KMS-11 (cell line): Measurements from ENCODE around the gene TREM1.

Source experiments
- H2AFZ ChIP-seq: fragments of 200-600 bp; sonication (generic); 2 replicates; pipeline ENCODE4 v1.6.1; 2016; ENCODE audit warnings: antibody characterized with exemption, mixed run types, low read depth
- H3K27ac ChIP-seq: fragments of 200-600 bp; sonication (generic); 2 replicates; pipeline ENCODE4 v1.6.1; 2016; ENCODE audit warnings: mild to moderate bottlenecking, mixed run types
- H3K27me3 ChIP-seq: fragments of 200-600 bp; sonication (generic); 2 replicates; pipeline ENCODE4 v1.6.1; 2017; ENCODE audit warnings: mild to moderate bottlenecking, low read depth, mixed run types, moderate library complexity; ENCODE audit not compliant: insufficient read depth
- H3K36me3 ChIP-seq: fragments of 200-600 bp; sonication (generic); 2 replicates; pipeline ENCODE4 v1.6.1; 2017; ENCODE audit warnings: mild to moderate bottlenecking, mixed run types; ENCODE audit not compliant: insufficient read depth
- H3K4me1 ChIP-seq: fragments of 200-600 bp; sonication (generic); 2 replicates; pipeline ENCODE4 v1.6.1; 2016; ENCODE audit warnings: mild to moderate bottlenecking, low read depth, mixed run types; ENCODE audit not compliant: poor library complexity, severe bottlenecking
- H3K4me2 ChIP-seq: fragments of 200-600 bp; sonication (generic); 2 replicates; pipeline ENCODE4 v1.7.0; 2016; ENCODE audit warnings: mild to moderate bottlenecking, mixed run types
- H3K4me3 ChIP-seq: fragments of 200-600 bp; sonication (generic); IDR thresholded peaks from 2 replicates; pipeline ENCODE4 v1.6.1; 2017; ENCODE audit warnings: low read depth, low read length, mixed read lengths; ENCODE audit not compliant: insufficient read depth
- H3K79me2 ChIP-seq: fragments of 200-600 bp; sonication (generic); 2 replicates; pipeline ENCODE4 v1.6.1; 2016; ENCODE audit warnings: low read depth, mixed run types; ENCODE audit not compliant: insufficient read depth
- H3K9ac ChIP-seq: fragments of 200-600 bp; sonication (generic); 2 replicates; pipeline ENCODE4 v1.6.1; 2016; ENCODE audit warnings: mild to moderate bottlenecking, mixed run types
- H4K20me1 ChIP-seq: fragments of 200-600 bp; sonication (generic); 2 replicates; pipeline ENCODE4 v1.6.1; 2016; ENCODE audit warnings: mild to moderate bottlenecking, mixed run types; ENCODE audit not compliant: insufficient read depth
- CTCF ChIP-seq: fragments of 200-600 bp; sonication (generic); conservative IDR thresholded peaks from 2 replicates; pipeline ENCODE4 v1.6.1; 2017; ENCODE audit warnings: low read depth, mild to moderate bottlenecking, antibody characterized with exemption, low read length, moderate library complexity, mixed read lengths

Gene TREM1

GRCh38 chr6:41275489-41275888, 11.0 kb downstream of the TREM1 start:
- Histone ChIP-seq H3K4me1 (peaks cover 4% of the 10 kb centered on the region), H3K79me2 (no peaks in the 10 kb centered on the region), H2AFZ (no peak overlapping the region), H3K4me2 (no peak overlapping the region), H3K9ac (no peak overlapping the region), H3K27me3 (no peaks in the 10 kb centered on the region), H3K4me3 (no peak overlapping the region), H4K20me1 (no peaks in the 10 kb centered on the region), H3K36me3 (no peaks in the 10 kb centered on the region), H3K27ac (no peak overlapping the region)
- TF ChIP-seq CTCF: no peak

GRCh38 chr6:41274256-41274655, 12.2 kb downstream of the TREM1 start:
- TF ChIP-seq CTCF: no peak
- H3K4me1 ChIP-seq: peaks cover 3% of the 10 kb centered on the region
- H3K9ac ChIP-seq: no peak overlapping the region
- H3K36me3 ChIP-seq: no peaks in the 10 kb centered on the region
- H3K27me3 ChIP-seq: no peaks in the 10 kb centered on the region
- no peak overlapping the region for H3K4me3 ChIP-seq
- no peaks in the 10 kb centered on the region for H3K79me2 ChIP-seq
- H2AFZ ChIP-seq: no peak overlapping the region
- no peak overlapping the region for H3K27ac ChIP-seq
- H3K4me2 ChIP-seq: no peak overlapping the region
- H4K20me1 ChIP-seq: no peaks in the 10 kb centered on the region

GRCh38 chr6:41273714-41274113, 12.8 kb downstream of the TREM1 start:
- Histone ChIP-seq H3K4me3 (no peak overlapping the region), H3K4me1 (no peaks in the 10 kb centered on the region), H3K4me2 (no peak overlapping the region), H3K36me3 (no peaks in the 10 kb centered on the region), H3K27ac (no peak overlapping the region), H3K9ac (no peak overlapping the region), H4K20me1 (no peaks in the 10 kb centered on the region), H3K79me2 (no peaks in the 10 kb centered on the region), H2AFZ (no peak overlapping the region), H3K27me3 (no peaks in the 10 kb centered on the region)
- no peak for TF ChIP-seq CTCF

GRCh38 chr6:41272591-41273240, 13.8 kb downstream of the TREM1 start:
- no peak overlapping the region for H3K27ac ChIP-seq

More at GRCh38 chr6:41272591-41273240, 13.8 kb downstream of the TREM1 start:
- no peak overlapping the region for H3K9ac ChIP-seq
- no peak for TF ChIP-seq CTCF
- H3K27me3 ChIP-seq: no peaks in the 10 kb centered on the region
- H4K20me1 ChIP-seq: no peaks in the 10 kb centered on the region
- no peak overlapping the region for H3K4me2 ChIP-seq
- no peaks in the 10 kb centered on the region for H3K79me2 ChIP-seq
- no peak overlapping the region for H3K4me3 ChIP-seq
- H2AFZ ChIP-seq: no peak overlapping the region
- no peaks in the 10 kb centered on the region for H3K36me3 ChIP-seq
- no peaks in the 10 kb centered on the region for H3K4me1 ChIP-seq
